ENCODE results near the gene MAP1LC3B2.

MAP1LC3B2 gene

GRCh38 chr12:116538076-116538591 is 21.0 kb upstream of the MAP1LC3B2 start:
- no peak for DNase-seq

GRCh38 chr12:116538682-116539305 is 20.4 kb upstream of the MAP1LC3B2 start:
- no peak for DNase-seq

GRCh38 chr12:116539361-116539771 is 19.8 kb upstream of the MAP1LC3B2 start:
- DNase-seq = no peak

GRCh38 chr12:116539905-116540482 is 19.2 kb upstream of the MAP1LC3B2 start:
- no peak for DNase-seq

GRCh38 chr12:116540622-116541152 is 18.5 kb upstream of the MAP1LC3B2 start:
- DNase-seq = no peak

- no peak for DNase-seq
Observed at GRCh38 chr12:116541547-116542344, 17.4 kb upstream of the MAP1LC3B2 start.

GRCh38 chr12:116542345-116542956 is 16.7 kb upstream of the MAP1LC3B2 start:
- DNase-seq = no peak

GRCh38 chr12:116544656-116545055 is 14.5 kb upstream of the MAP1LC3B2 start:
- DNase-seq = no peak

- no peak for DNase-seq
Observed at GRCh38 chr12:116545144-116545543, 14.0 kb upstream of the MAP1LC3B2 start.

GRCh38 chr12:116545936-116546335 is 13.2 kb upstream of the MAP1LC3B2 start:
- DNase-seq = no peak

GRCh38 chr12:116547955-116548501 is 11.2 kb upstream of the MAP1LC3B2 start:
- DNase-seq = no peak

GRCh38 chr12:116549993-116550392 is 9.2 kb upstream of the MAP1LC3B2 start:
- DNase-seq = no peak

GRCh38 chr12:116551151-116551550 is 8.0 kb upstream of the MAP1LC3B2 start:
- DNase-seq = no peak

GRCh38 chr12:116551619-116551951 is 7.6 kb upstream of the MAP1LC3B2 start:
- no peak for DNase-seq

- no peak for DNase-seq
Observed at GRCh38 chr12:116551952-116552772, 7.0 kb upstream of the MAP1LC3B2 start.

- DNase-seq = no peak
Observed at GRCh38 chr12:116552773-116553373, 6.3 kb upstream of the MAP1LC3B2 start.

GRCh38 chr12:116556356-116556952 is 2.7 kb upstream of the MAP1LC3B2 start:
- no peak for DNase-seq

- DNase-seq = no peak
Observed at GRCh38 chr12:116556964-116557698, 2.0 kb upstream of the MAP1LC3B2 start.

GRCh38 chr12:116558280-116559161 is 660 bp upstream of the MAP1LC3B2 start:
- DNase-seq = no peak

Data from NCI-H187 (cell line).